ENCODE data around the gene NVL. TPM values are rescaled to one million over a fixed set of nuclear protein-coding genes. Genes with fewer than 3 reads are reported as not detected.

Gene NVL
- total and polyA plus RNA-seq, 3 donors from 2014 or later = 21.7 to 38.7 (median 31.0) TPM

GRCh38 chr1:224205438-224205840 lies 124.5 kb downstream of the NVL start:
- H3K36me3 ChIP-seq (ENCODE audit: low read depth, missing control alignments) = no peaks in the 10 kb centered on the region
- no peaks in the 10 kb centered on the region for H3K9me3 ChIP-seq
- H3K4me1 ChIP-seq = peaks cover 2% of the 10 kb centered on the region
- TF ChIP-seq CTCF (IDR thresholded peaks at IDR 0.05) (no peak), POLR2A (IDR thresholded peaks at IDR 0.05) (no peak)
- H3K27me3 ChIP-seq = no peaks in the 10 kb centered on the region
- intact Hi-C loops (cut with DNase I; ENCODE audit: low total_unique reads) = no loop called here
- no peak for DNase-seq
- H3K27ac ChIP-seq = no peak overlapping the region
- H3K4me3 ChIP-seq = no peak overlapping the region
- WGBS, 2 donors = 46 to 51% methylated on average over 4 of the region's 4 CpGs

- H3K4me1 ChIP-seq = peaks cover 2% of the 10 kb centered on the region
- no peaks in the 10 kb centered on the region for H3K9me3 ChIP-seq
- peak; percentile 24 for DNase-seq
- WGBS, 2 donors = 47 to 54% methylated on average over 6 to 8 of the region's 8 CpGs
- no peaks in the 10 kb centered on the region for H3K27me3 ChIP-seq
- TF ChIP-seq POLR2A (IDR thresholded peaks at IDR 0.05) (no peak), CTCF (IDR thresholded peaks at IDR 0.05) (no peak)
- H3K36me3 ChIP-seq (ENCODE audit: low read depth, missing control alignments) = no peaks in the 10 kb centered on the region
- H3K4me3 ChIP-seq = no peak overlapping the region
- no peak overlapping the region for H3K27ac ChIP-seq
- intact Hi-C loops (cut with DNase I; ENCODE audit: low total_unique reads) = no loop called here
These were observed 126.5 kb downstream of the NVL start for GRCh38 chr1:224203243-224204016.

GRCh38 chr1:224201853-224202252 lies 128.1 kb downstream of the NVL start:
- no peaks in the 10 kb centered on the region for H3K27me3 ChIP-seq
- H3K4me3 ChIP-seq = no peak overlapping the region
- TF ChIP-seq CTCF (IDR thresholded peaks at IDR 0.05) (no peak), POLR2A (IDR thresholded peaks at IDR 0.05) (no peak)
- WGBS, 2 donors = 85 to 98% methylated on average over 4 of the region's 4 CpGs
- no peak for DNase-seq
- H3K4me1 ChIP-seq = peaks cover 2% of the 10 kb centered on the region
- no peaks in the 10 kb centered on the region for H3K36me3 ChIP-seq (ENCODE audit: low read depth, missing control alignments)
- intact Hi-C loops (cut with DNase I; ENCODE audit: low total_unique reads) = no loop called here
- no peak overlapping the region for H3K27ac ChIP-seq
- H3K9me3 ChIP-seq = no peaks in the 10 kb centered on the region

- H3K9me3 ChIP-seq = no peaks in the 10 kb centered on the region
- intact Hi-C loops (cut with DNase I; ENCODE audit: low total_unique reads) = no loop called here
- WGBS, 2 donors = 83 to 84% methylated on average over 5 of the region's 5 CpGs
- no peaks in the 10 kb centered on the region for H3K27me3 ChIP-seq
- TF ChIP-seq POLR2A (IDR thresholded peaks at IDR 0.05) (no peak), CTCF (IDR thresholded peaks at IDR 0.05) (no peak)
- H3K4me3 ChIP-seq = no peak overlapping the region
- H3K36me3 ChIP-seq (ENCODE audit: low read depth, missing control alignments) = no peaks in the 10 kb centered on the region
- peaks cover 2% of the 10 kb centered on the region for H3K4me1 ChIP-seq
- no peak overlapping the region for H3K27ac ChIP-seq
- DNase-seq = no peak
These were observed 128.6 kb downstream of the NVL start for GRCh38 chr1:224201383-224201782.

- no peak for DNase-seq
- intact Hi-C loops (cut with DNase I; ENCODE audit: low total_unique reads) = no loop called here
These were observed 130.3 kb downstream of the NVL start for GRCh38 chr1:224199679-224200078.

More at GRCh38 chr1:224199679-224200078, 130.3 kb downstream of the NVL start:
- 65 to 89% methylated on average over 2 of the region's 2 CpGs for WGBS, 2 donors
- H3K27me3 ChIP-seq = no peaks in the 10 kb centered on the region
- H3K9me3 ChIP-seq = no peaks in the 10 kb centered on the region
- no peak overlapping the region for H3K27ac ChIP-seq
- H3K4me1 ChIP-seq = peaks cover 2% of the 10 kb centered on the region
- no peak for TF ChIP-seq CTCF (IDR thresholded peaks at IDR 0.05)
- no peak for TF ChIP-seq POLR2A (IDR thresholded peaks at IDR 0.05)
- H3K36me3 ChIP-seq (ENCODE audit: low read depth, missing control alignments) = no peaks in the 10 kb centered on the region
- H3K4me3 ChIP-seq = no peak overlapping the region

All from testis (tissue), 3 donors.